ENCODE results near the gene OPRL1. TPM values are rescaled to one million over a fixed set of nuclear protein-coding genes. Genes with fewer than 3 reads are reported as not detected.

The OPRL1 gene
- total RNA-seq, 3 donors from 2014 or later: 1.6 to 3.4 (median 2.3) TPM

- Histone ChIP-seq H3K4me1 (peaks cover 8 to 9% of the 10 kb centered on the region in 2 donors), H3K36me3 (no peaks in the 10 kb centered on the region), H3K9me3 (no peaks in the 10 kb centered on the region), H3K27me3 (no peaks in the 10 kb centered on the region), H3K27ac (no peak overlapping the region), H3K4me3 (peak overlapping the region in 2 of 3 donors; percentile 11 to 60)
- no peak for DNase-seq (ENCODE audit: low spot score in 2 of 2)
- intact Hi-C loops (cut with DNase I; ENCODE audit: low total_unique reads): no loop called here
- TF ChIP-seq CTCF (IDR thresholded peaks at IDR 0.05) (no peak), POLR2A (IDR thresholded peaks at IDR 0.05) (no peak), POLR2AphosphoS5 (IDR thresholded peaks at IDR 0.05) (no peak)
These were observed 3.6 kb upstream of the OPRL1 start for GRCh38 chr20:64076061-64076997.

- Histone ChIP-seq H3K9me3 (no peaks in the 10 kb centered on the region), H3K27me3 (no peaks in the 10 kb centered on the region), H3K36me3 (no peaks in the 10 kb centered on the region), H3K27ac (no peak overlapping the region), H3K4me3 (peak overlapping the region; percentile 60 to 78 (median 72)), H3K4me1 (peaks cover 8 to 9% of the 10 kb centered on the region in 2 donors)
- intact Hi-C loops (cut with DNase I; ENCODE audit: low total_unique reads): no loop called here
- DNase-seq (ENCODE audit: low spot score in 2 of 2): no peak
- TF ChIP-seq POLR2AphosphoS5 (IDR thresholded peaks at IDR 0.05) (no peak), POLR2A (IDR thresholded peaks at IDR 0.05) (no peak), CTCF (IDR thresholded peaks at IDR 0.05) (no peak)
These were observed 2.8 kb upstream of the OPRL1 start for GRCh38 chr20:64077094-64077493.

- peak overlapping the region; percentile 60 to 78 (median 72) for H3K4me3 ChIP-seq
- intact Hi-C loops (cut with DNase I; ENCODE audit: low total_unique reads): no loop called here
These were observed 2.4 kb upstream of the OPRL1 start for GRCh38 chr20:64077541-64077875.

GRCh38 chr20:64077876-64078551 is 1.9 kb upstream of the OPRL1 start:
- Histone ChIP-seq H3K27ac (peak overlapping the region in 1 of 2 donors; percentile 19), H3K9me3 (no peaks in the 10 kb centered on the region), H3K4me3 (peak overlapping the region; percentile 60 to 78 (median 72)), H3K4me1 (peaks cover 8 to 9% of the 10 kb centered on the region in 2 donors), H3K36me3 (no peaks in the 10 kb centered on the region), H3K27me3 (no peaks in the 10 kb centered on the region)
- intact Hi-C loops (cut with DNase I; ENCODE audit: low total_unique reads): no loop called here
- TF ChIP-seq CTCF (IDR thresholded peaks at IDR 0.05): no peak
- no peak for DNase-seq (ENCODE audit: low spot score in 2 of 2)

More at GRCh38 chr20:64077541-64077875, 2.4 kb upstream of the OPRL1 start:
- no peak overlapping the region for H3K27ac ChIP-seq
- no peak for DNase-seq (ENCODE audit: low spot score in 2 of 2)
- H3K36me3 ChIP-seq: no peaks in the 10 kb centered on the region
- H3K9me3 ChIP-seq: no peaks in the 10 kb centered on the region
- TF ChIP-seq POLR2AphosphoS5 (IDR thresholded peaks at IDR 0.05) (no peak), CTCF (IDR thresholded peaks at IDR 0.05) (no peak), POLR2A (IDR thresholded peaks at IDR 0.05) (no peak)
- no peaks in the 10 kb centered on the region for H3K27me3 ChIP-seq
- peaks cover 8 to 9% of the 10 kb centered on the region in 2 donors for H3K4me1 ChIP-seq

GRCh38 chr20:64078934-64079272 is 979 bp upstream of the OPRL1 start:
- intact Hi-C loops (cut with DNase I; ENCODE audit: low total_unique reads): no loop called here
- DNase-seq (ENCODE audit: low spot score in 2 of 2): no peak
- peaks cover 9 to 11% of the 10 kb centered on the region in 2 donors for H3K4me1 ChIP-seq
- no peaks in the 10 kb centered on the region for H3K9me3 ChIP-seq
- TF ChIP-seq POLR2A (IDR thresholded peaks at IDR 0.05): no peak
- no peak for TF ChIP-seq CTCF (IDR thresholded peaks at IDR 0.05)
- no peak for TF ChIP-seq POLR2AphosphoS5 (IDR thresholded peaks at IDR 0.05)
- no peaks in the 10 kb centered on the region for H3K27me3 ChIP-seq
- H3K27ac ChIP-seq: peak overlapping the region; percentile 74 to 77
- peak overlapping the region; percentile 60 to 78 (median 72) for H3K4me3 ChIP-seq
- H3K36me3 ChIP-seq: no peaks in the 10 kb centered on the region

Data from breast epithelium (tissue), 4 donors.